Astrocyte (in vitro differentiated cells and primary cell): ENCODE data around the gene TMEM119. TPM values are rescaled to one million over a fixed set of nuclear protein-coding genes. Genes with fewer than 3 reads are reported as not detected.
A peak's percentile ranks its signal among the peaks of the same experiment; 100 is the strongest.

Experiments used
- DNase-seq: peaks from one replicate; pipeline ENCODE4 v3.0.0-alpha.2; 2010; ENCODE audit warnings: low read depth
- FAIRE-seq: peaks from 2 replicates; lab custom pipeline; 2011; peaks lifted over from hg19 to GRCh38; lab: Jason Lieb, UNC
- H2AFZ ChIP-seq: 2 replicates; pipeline ENCODE4 v1.6.0; 2012; ENCODE audit warnings: low read depth, low read length, inconsistent platforms
- H3K27ac ChIP-seq: 2 replicates; pipeline ENCODE4 v1.5.1; 2011; ENCODE audit warnings: low read depth, low read length, inconsistent platforms
- H3K27me3 ChIP-seq: 2 replicates; pipeline ENCODE4 v1.6.0; 2011; ENCODE audit warnings: low read length, inconsistent platforms; ENCODE audit not compliant: insufficient read depth
- H3K36me3 ChIP-seq: 2 replicates; pipeline ENCODE4 v1.5.1; 2011; ENCODE audit warnings: low read length, inconsistent platforms; ENCODE audit not compliant: insufficient read depth
- H3K4me1 ChIP-seq: 2 replicates; pipeline ENCODE4 v1.5.1; 2011; ENCODE audit warnings: low read length, inconsistent platforms; ENCODE audit not compliant: insufficient read depth
- H3K4me2 ChIP-seq: 2 replicates; pipeline ENCODE4 v1.6.0; 2012; ENCODE audit warnings: low read length, inconsistent platforms
- H3K4me3 ChIP-seq: 2 replicates; pipeline ENCODE4 v1.5.1; 2011; ENCODE audit warnings: low read depth, mild to moderate bottlenecking, low read length, inconsistent platforms; ENCODE audit not compliant: insufficient read depth
- H3K79me2 ChIP-seq: 2 replicates; pipeline ENCODE4 v1.6.0; 2012; ENCODE audit warnings: mild to moderate bottlenecking, low read length, inconsistent platforms; ENCODE audit not compliant: insufficient read depth
- H3K9ac ChIP-seq: 2 replicates; pipeline ENCODE4 v1.6.0; 2012; ENCODE audit warnings: mild to moderate bottlenecking, low read length, inconsistent platforms
- H3K9me3 ChIP-seq: 2 replicates; pipeline ENCODE4 v1.5.1; 2012; ENCODE audit warnings: low read depth, mild to moderate bottlenecking, low read length, inconsistent platforms; ENCODE audit not compliant: insufficient read depth
- H4K20me1 ChIP-seq: 2 replicates; pipeline ENCODE4 v1.6.0; 2012; ENCODE audit warnings: low read length, inconsistent platforms; ENCODE audit not compliant: insufficient read depth
- H3K27ac Mint-ChIP-seq: one replicate; pipeline ENCODE4 v1.8.0; 2021; ENCODE audit warnings: mild to moderate bottlenecking, mixed read lengths; ENCODE audit not compliant: unreplicated experiment
- H3K27me3 Mint-ChIP-seq: one replicate; pipeline ENCODE4 v1.8.0; 2021; ENCODE audit warnings: low read depth, mixed read lengths; ENCODE audit not compliant: unreplicated experiment
- H3K36me3 Mint-ChIP-seq: one replicate; pipeline ENCODE4 v1.8.0; 2021; ENCODE audit warnings: low read depth, mixed read lengths; ENCODE audit not compliant: unreplicated experiment
- H3K4me1 Mint-ChIP-seq: one replicate; pipeline ENCODE4 v1.8.0; 2021; ENCODE audit warnings: low read depth, mixed read lengths; ENCODE audit not compliant: unreplicated experiment
- H3K4me3 Mint-ChIP-seq: one replicate; pipeline ENCODE4 v1.8.0; 2021; ENCODE audit warnings: mild to moderate bottlenecking, moderate library complexity, mixed read lengths; ENCODE audit not compliant: unreplicated experiment
- H3K9me3 Mint-ChIP-seq: one replicate; pipeline ENCODE4 v1.8.0; 2021; ENCODE audit warnings: mild to moderate bottlenecking, mixed read lengths; ENCODE audit not compliant: unreplicated experiment
- CTCF ChIP-seq: IDR thresholded peaks from 2 replicates; pipeline ENCODE4 v1.5.1; 2011; ENCODE audit warnings: low read depth, mild to moderate bottlenecking, inconsistent platforms, low read length, moderate library complexity; ENCODE audit not compliant: insufficient read depth
- EZH2 ChIP-seq: IDR thresholded peaks from 2 replicates; pipeline ENCODE4 v1.6.1; 2012; ENCODE audit warnings: mild to moderate bottlenecking, low read length, inconsistent platforms; ENCODE audit not compliant: insufficient read depth
- total RNA-seq: library from RNA; stranded (reverse); gene quantifications from 2 replicates; pipeline ENCODE4 v1.2.1, GENCODE V29; 2021

Gene TMEM119
- total RNA-seq, 1 donor from 2014 or later, result 0.91 TPM

GRCh38 chr12:108640802-108641445 lies 43.0 kb upstream of the TMEM119 start:
- no peaks in the 10 kb centered on the region for H3K27me3 Mint-ChIP-seq
- H3K27ac ChIP-seq, result no peak overlapping the region
- H3K79me2 ChIP-seq, result peaks cover 14% of the 10 kb centered on the region
- H3K36me3 Mint-ChIP-seq, result peaks cover 25% of the 10 kb centered on the region
- TF ChIP-seq EZH2 (no peak), CTCF (no peak)
- no peaks in the 10 kb centered on the region for H3K9me3 Mint-ChIP-seq
- DNase-seq (peak; percentile 68), FAIRE-seq (no peak)
- H3K27me3 ChIP-seq, result no peaks in the 10 kb centered on the region
- no peak overlapping the region for H3K4me3 Mint-ChIP-seq
- H3K27ac Mint-ChIP-seq, result peak overlapping the region; percentile 41
- H3K4me3 ChIP-seq, result no peak overlapping the region
- peaks cover 37% of the 10 kb centered on the region for H3K4me1 ChIP-seq
- no peaks in the 10 kb centered on the region for H3K9me3 ChIP-seq
- peaks cover 36% of the 10 kb centered on the region for H4K20me1 ChIP-seq
- H3K4me1 Mint-ChIP-seq, result peaks cover 67% of the 10 kb centered on the region
- no peak overlapping the region for H2AFZ ChIP-seq
- H3K36me3 ChIP-seq, result peaks cover 24% of the 10 kb centered on the region
- H3K4me2 ChIP-seq, result peak overlapping the region; percentile 30
- H3K9ac ChIP-seq, result no peak overlapping the region

DNA sequence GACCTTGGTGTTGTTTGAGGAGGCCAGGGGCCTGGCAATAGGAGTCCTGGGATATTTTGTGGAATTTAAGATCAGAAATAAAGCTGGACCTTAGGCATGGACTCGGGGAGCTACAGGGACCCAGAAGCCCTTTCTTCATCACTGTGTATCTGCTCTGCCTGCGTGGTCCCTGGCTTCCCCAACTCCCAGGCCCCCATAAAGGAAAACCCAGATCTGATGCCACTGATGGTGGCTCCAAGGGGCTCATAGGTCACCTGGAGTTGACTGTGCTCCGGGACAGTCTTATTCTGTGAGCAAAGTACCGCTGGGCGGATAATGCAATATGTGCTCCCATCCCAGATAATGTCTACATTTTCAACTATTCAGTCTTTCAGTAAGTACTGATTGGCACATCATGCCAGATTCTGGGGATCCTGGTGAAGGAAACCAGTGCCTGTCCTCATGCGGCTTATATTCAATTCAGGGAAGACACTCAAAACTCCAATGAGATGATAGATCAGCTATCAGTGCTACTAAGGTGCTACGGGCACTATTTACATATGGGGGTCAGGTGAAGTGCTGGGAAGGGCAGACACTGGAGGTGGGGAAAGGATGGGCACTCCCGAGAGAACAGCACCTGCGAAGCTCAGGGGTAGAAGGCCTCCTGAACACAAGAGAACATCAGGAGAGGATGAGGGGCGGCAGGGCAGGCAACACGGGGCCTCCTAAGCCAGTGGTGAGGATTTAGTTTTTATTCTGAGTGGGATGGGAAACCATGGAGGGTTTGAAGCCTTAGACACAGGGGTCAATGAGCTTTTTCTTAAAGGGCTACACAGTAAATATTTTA lies 41.3 kb upstream of the TMEM119 start:
- no peak for TF ChIP-seq EZH2
- no peak for TF ChIP-seq CTCF
- peak overlapping the region; percentile 33 for H3K9ac ChIP-seq
- FAIRE-seq, result no peak
- no peak overlapping the region for H3K4me3 ChIP-seq
- no peaks in the 10 kb centered on the region for H3K27me3 ChIP-seq
- peak overlapping the region; percentile 14 for H3K27ac Mint-ChIP-seq
- no peaks in the 10 kb centered on the region for H3K79me2 ChIP-seq
- peaks cover 10% of the 10 kb centered on the region for H3K36me3 Mint-ChIP-seq
- H3K9me3 ChIP-seq, result no peaks in the 10 kb centered on the region
- no peak overlapping the region for H2AFZ ChIP-seq
- H4K20me1 ChIP-seq, result peaks cover 22% of the 10 kb centered on the region
- peak overlapping the region; percentile 7 for H3K4me2 ChIP-seq
- no peak for DNase-seq
- peak overlapping the region; percentile 52 for H3K4me3 Mint-ChIP-seq
- H3K27me3 Mint-ChIP-seq, result no peaks in the 10 kb centered on the region
- H3K4me1 ChIP-seq, result peaks cover 29% of the 10 kb centered on the region
- H3K36me3 ChIP-seq, result peaks cover 7% of the 10 kb centered on the region
- no peak overlapping the region for H3K27ac ChIP-seq
- H3K4me1 Mint-ChIP-seq, result peaks cover 58% of the 10 kb centered on the region
- no peaks in the 10 kb centered on the region for H3K9me3 Mint-ChIP-seq
